T-helper 9 cell (primary cell): ENCODE data around the gene LIMCH1.
A peak's percentile ranks its signal among the peaks of the same experiment; 100 is the strongest.
"Not testable (repeated sequence)": the region's sequence is repeated elsewhere in the genome, so short reads cannot be mapped to it uniquely, and the experiment has no call there.

Experiments
- DNase-seq: peaks from one replicate; pipeline ENCODE4 v3.0.0-alpha.2; 2020

Gene LIMCH1

DNA sequence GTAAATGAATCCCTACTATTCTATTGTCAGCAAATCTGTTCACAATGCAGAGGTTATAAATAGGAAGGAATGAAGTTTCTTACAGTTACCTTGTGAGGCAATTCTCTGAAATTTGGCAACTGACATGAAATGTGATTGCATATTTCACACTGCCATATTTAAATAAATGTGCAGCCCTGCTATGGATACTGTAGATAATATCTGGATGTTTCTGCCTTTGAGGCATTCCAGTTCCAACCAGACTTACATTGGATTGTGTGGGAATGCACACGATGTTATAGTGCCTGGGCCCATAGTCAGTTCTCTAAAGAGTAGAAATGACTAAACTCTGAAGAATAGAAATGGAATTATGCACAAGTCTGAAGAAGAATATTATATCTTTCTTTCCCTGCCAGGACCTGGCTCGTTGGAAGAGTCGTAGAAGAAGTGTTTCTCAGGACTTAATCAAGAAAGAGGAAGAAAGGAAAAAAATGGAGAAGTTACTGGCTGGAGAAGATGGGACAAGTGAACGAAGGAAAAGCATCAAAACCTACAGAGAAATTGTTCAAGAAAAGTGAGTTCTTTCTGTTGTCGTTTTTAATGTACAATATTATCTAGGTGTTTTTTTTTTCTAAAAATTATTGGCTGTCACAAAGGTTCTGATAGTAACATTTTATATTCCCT is 107.9 kb downstream of the LIMCH1 start:
- DNase-seq: no peak

GRCh38 chr4:41646862-41647261 is 108.9 kb downstream of the LIMCH1 start:
- DNase-seq: no peak

DNA sequence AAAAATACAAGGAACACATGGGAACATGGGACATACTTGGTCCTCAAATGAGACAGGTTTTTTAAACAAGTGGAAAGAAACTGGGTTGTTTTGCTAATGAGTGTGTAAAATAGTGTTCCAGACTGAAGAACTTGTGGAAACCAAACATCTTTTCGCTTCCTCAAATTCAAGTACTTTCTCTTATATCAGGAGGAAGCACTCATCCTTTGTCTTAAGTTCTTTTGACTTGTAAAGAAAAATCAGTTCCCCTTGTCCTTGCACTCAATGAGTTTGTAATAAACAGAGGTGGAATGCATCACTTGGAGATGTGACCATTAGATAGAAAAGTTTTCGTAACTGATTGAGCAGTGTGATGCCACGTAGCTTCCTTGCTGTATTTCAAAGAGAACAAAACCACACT is 109.4 kb downstream of the LIMCH1 start:
- DNase-seq: no peak

DNA sequence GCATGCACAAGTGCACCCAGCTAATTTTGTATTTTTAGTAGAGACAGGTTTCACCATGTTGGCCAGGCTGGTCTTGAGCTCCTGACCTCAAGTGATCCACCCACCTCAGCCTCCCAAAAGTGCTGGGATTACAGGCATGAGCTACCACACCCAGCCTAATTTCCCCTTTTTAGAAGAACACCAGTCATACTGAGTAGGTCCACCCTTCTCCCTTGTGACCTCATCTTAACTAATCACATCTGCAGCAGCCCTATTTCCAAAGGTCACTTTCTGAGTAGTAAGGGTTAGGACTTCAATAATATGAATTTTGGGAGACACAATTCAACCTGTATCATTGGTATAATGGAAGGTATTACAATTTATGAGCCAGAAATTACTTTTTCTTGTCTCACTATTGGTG is 113.2 kb downstream of the LIMCH1 start:
- not testable (repeated sequence) for DNase-seq

DNA sequence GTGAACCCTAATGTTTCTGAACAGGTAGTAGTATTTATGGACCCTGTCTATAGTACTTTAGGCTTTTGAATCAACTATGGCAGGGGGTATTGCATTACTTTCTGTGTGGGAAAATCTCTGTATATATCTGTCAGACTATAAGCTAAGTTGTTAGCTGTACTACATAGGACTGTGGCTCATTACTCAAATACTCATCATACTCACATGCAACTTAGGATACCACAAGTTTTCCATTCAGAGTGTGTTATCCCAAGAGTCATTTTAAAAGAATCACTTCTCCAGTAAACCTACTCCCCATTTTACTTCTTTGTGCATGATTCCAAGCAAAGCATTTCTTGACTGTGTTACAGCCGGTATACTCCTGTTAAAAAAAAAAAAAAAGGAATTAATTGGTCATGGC is 115.0 kb downstream of the LIMCH1 start:
- DNase-seq: no peak

DNA sequence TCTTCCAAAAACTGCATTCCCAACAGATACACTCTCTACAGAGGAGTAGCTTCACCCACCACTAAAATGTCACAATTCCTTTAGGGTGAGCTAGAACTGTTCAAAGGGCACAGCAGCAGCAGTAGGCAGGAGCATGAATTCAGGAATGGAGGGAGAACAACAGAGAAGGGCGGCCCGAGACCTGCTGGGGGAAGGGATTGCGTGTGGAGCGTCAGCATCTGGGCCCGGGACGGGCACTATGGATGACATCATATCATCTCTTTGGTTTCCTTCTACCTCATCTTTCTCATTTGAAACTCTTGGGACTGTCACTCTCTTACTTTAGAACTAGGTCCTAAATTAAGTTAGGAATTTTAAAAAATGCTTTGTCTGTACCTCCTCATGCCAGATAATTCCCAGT is 115.6 kb downstream of the LIMCH1 start:
- DNase-seq: no peak

DNA sequence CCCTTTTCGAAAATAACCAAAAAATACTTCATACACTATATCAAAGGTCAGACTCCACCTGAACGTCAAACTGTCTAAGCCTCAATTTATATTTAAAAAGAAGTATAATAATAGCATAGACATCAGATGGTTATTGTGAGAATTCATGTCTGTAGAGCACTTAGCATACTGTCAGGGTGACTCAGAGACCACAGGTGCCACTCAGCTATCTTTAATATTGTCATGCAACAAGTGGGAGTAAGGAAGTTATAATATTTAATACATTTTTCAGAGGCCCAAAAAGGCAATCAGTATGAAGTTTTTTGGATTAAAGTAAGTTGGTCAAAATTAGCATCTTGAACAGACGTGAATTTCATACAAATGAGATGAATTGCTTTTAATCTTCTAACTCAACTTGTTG is 117.2 kb downstream of the LIMCH1 start:
- DNase-seq: no peak

DNA sequence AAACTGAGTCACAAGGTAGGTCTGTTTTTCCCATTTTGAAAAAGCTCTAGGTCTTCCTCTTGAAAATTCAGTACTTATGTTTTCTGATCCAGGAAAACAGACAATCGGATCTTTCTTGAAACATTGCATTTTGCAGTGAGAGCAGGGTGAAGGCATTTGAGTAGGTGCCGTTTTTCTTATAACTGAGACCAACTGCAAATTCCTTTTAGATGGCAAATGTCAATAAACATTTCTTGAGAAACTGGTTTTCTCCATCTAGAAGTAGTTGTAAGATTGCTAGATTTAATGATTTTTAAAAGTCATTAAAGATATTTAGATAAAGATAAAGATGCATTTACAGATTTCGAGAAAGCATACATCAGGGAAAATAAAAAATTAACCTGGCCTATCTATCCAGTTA is 118.1 kb downstream of the LIMCH1 start:
- no peak for DNase-seq

DNA sequence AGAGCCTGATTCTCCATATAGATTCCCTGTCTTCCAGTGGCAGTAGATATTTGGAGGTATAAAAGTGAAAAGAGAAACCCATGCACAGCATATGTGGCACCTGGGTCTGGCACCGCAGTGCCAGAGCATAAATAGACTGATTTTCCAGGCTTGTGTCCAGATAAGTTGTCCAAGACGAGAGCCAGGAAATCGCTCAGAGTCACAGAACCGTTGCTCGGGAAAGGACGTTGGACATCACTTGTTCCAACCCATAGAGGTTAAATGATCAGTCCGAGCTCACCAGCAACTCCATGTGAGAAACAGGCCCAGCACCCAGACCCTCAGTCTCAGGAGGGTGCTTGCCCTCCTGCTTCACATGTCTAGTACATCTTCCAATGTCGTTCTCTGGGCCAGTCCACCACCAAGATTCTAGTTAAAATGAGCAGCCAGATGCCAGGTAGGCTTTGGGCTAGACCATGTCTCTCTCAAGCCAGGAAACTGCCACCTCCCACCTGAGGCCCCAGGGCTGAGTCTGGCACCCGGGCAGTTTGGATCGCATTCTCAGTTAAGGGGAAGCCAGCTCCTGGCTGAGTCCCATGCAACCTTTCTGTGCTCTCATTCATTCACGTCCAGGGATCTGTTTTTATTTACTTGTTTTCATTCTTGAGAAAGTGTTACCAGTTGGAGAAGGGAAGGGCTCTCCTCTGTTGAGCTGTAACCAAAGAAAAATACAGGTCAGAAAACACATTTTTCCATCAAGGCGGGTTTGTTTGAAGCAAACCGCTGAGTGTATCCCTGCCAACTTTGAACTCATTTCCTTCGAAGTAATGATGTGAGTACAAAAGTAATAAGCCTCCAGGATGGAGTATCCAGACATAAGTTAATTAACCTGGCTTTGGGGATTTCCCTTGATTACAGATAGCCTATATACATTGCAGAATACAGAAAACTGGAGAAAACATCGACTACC is 118.9 kb downstream of the LIMCH1 start:
- no peak for DNase-seq

- DNase-seq: no peak
Observed at GRCh38 chr4:41657561-41657960, 119.6 kb downstream of the LIMCH1 start.

GRCh38 chr4:41658163-41658562 is 120.2 kb downstream of the LIMCH1 start:
- DNase-seq: no peak

DNA sequence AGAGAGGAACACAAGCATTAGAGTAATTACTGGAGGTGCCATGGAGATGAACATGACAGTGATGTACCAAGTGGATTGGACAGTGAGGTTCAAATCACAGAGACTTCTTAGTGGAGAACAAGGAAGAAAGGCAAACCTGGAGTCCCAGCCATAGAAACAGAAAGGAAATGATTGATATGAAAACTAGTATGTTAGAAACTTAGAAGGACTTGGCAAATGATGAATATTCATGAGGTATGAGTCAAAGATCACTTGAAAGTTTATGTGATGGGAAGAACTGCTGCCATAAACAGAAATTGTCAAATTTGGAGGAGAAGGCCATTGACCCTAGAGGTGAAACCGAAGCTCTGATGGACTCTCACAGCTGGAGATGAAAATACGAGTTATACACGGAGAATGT is 122.4 kb downstream of the LIMCH1 start:
- DNase-seq: no peak

DNA sequence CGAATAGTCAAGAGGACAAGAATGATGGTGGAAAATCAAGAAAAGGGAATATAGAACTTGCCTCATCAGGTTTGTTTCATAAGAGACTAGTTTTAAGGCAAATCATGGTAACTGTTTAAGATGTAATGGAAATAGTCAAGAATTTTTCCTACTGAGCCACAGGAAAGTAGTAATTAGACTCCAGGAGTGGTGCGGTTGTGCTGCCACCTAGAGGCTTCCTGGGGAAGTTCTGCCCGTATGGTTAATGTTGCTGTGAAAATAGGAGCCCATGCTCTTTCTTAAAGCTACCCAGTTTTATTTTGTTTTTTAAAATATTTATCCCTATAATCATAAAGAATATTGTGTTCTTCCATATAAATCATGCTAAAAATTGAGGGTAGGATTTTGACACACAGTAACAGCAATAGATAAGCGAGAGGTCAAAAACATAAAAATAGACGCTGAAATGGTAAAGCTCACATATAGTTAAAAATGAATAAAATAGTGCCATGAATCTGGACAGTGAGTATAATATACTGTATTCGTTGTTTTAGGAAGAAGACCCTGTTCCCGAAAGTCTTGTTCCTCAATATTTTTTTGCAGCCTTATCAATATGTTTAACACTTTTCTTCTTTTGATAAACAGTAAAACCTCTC is 123.6 kb downstream of the LIMCH1 start:
- DNase-seq: peak; percentile 4

DNA sequence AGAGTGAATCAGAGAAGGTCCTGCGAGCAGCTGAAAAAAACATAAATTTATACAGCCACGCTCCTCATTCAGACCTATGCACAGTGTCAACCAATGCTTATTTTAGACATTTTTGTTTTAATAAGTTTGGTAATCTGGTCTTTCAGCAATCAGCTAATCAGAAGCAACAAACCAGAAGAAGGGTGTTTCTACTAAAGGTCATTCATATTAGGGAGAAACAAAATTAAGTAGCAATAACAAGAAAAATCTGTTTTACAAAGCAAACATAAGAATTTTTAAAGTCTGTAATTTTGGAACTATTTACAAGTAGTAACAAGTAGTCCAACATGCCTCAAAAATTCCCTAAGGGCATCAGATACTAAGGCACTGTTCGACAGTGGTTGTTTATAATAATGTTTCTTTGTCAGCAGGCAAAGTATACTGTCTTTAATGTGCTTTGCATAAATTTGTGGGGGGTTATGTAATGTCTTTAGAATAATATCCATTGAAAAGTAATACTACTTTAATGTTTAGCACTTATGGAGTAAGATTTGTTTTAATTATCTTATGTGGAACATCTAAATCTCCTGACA is 127.8 kb downstream of the LIMCH1 start:
- DNase-seq: no peak

DNA sequence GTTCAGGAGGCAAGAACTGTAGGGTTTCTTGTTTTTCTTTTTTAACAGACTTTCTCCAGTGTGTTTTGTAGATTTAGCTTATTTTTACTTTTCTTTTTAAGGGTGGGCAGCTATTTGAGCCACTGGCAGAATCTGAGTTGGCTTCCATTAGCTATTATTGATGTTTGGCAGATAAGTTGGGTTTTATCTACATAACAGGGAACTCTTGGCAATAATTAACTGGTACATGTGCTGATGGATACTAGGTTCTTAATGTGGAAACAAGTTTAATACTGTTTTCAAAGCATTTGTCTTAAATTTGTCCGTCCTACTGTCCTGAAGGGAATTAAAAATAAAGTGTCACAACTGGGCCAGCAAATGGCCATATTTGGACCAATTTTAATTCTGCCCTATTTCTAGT is 130.1 kb downstream of the LIMCH1 start:
- no peak for DNase-seq

DNA sequence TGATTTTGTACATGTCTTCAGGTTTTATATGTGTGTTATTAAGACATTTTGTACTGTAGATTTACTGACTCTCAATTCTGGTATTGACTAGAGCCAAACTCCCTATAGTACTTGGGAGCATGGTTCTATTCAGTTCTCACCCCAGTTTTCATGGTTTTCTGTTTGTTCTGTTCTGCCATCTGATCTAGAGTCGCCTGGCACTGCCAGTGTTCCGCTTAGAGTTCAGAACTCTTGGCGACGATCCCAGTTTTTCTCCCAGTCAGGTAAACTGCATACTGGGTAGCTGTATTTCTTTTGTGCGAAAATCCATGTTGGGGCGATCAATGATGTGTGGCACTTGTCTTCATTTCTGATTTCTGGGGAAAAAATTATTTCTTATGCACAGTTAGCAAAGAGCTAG is 132.6 kb downstream of the LIMCH1 start:
- DNase-seq: no peak

DNA sequence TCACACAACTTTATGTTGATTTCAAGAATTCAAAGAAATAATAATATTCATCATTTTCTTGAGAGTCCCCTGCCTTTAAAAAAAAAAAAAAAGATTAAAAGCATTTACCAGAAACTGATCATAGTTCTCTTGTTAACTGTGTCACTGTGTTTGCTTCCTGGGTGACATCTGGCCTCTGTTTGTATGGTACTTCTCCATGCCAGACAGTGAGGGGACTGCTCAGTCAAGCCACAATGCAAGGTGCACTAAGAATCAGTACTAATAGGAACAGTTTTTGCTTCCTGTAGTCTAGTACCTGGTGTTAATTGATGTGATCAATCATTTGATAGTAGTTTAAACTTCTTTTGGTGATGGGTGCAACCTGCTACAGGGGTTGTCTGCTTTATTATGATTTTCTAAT is 133.0 kb downstream of the LIMCH1 start:
- DNase-seq: no peak

DNA sequence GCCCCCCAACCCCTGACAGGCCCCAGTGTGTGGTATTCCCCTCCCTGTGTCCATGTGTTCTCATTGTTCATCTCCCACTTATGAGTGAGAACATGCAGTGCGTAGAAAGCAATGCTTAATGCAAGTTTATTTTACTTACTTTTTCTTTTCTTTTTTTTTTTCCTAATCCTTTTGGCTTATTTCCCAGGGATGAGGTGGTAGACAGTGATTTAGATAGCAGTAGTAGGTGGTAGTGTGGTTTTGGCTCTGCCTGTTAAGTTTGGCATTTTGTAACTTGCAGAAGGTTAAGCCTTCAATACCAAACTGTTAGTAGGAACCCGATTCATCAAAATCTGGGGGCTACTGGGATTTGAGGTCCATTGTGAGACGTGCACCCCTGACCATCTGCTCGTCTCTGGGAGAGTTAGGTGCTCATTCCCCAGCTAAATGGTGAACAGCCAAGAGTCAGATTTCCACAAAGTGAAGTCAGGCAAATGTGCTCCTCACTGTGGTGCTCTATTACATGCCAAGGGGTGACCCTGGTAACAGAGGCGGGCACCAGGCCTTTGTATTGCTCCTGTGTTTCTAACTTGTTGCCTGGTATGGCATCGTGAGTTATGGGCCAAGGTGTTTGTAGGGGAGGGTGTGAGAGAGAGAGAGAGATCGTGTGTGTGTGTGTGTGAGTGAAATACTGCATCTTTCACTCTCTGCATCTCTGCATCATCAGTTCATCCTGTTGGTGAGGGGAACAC is 140.3 kb downstream of the LIMCH1 start:
- no peak for DNase-seq

DNA sequence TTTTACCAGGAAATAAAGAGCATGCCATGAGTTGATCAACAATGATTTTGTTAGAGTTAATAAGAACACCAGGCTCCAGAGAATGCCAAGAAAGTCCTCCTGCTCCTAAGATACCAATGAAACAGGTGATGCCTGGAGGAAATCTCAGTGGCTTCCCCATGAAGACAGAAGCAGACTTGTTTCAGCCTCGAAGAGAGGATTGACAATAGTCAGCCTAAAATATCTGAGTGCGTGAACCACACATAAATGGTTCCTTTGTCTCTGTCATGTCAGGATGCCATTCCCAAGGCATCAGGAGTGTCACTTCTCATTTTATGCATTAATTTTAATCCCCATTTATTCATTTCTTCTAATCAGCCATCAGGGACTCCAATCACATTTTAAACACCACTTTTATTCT is 141.0 kb downstream of the LIMCH1 start:
- no peak for DNase-seq

- DNase-seq: no peak
Observed at GRCh38 chr4:41679991-41680390, 142.0 kb downstream of the LIMCH1 start.

DNA sequence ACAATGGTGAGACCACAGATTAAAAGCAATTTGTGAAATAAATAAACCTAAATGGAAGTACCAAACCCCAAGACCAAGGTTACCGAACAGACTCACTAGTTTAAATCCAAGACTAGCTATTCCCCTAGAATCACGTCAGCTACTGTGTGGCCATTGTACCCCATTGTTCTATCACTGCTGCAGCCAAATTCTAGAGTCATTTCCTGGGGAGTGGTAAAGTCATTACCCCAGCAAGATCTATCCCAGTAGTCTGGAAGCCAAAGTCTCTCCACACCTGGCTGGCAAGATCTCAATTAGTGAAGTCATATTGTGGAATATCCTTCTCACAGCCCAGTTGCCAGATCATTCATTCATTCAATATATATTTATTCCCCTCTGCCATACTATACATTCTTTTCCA is 143.1 kb downstream of the LIMCH1 start:
- DNase-seq: no peak

DNA sequence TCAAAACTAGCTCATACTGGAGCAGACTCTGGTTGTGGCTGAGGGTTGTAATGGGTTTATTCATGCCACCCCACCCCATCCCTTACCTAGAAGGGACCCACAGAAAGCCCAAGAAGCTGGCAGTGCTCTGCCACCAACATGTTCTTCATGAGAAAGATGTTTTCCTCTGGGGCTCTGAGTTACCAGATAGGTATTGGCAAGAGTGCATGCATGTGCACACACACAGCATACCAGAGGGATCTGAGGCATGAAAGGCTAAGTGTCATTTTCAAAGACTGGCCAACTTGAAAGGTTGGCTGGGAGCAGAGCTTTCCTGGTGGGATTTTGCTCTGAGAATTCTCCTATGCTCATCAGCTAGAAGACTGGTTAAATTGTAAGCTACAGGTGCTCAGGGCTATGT is 145.4 kb downstream of the LIMCH1 start:
- DNase-seq: no peak

DNA sequence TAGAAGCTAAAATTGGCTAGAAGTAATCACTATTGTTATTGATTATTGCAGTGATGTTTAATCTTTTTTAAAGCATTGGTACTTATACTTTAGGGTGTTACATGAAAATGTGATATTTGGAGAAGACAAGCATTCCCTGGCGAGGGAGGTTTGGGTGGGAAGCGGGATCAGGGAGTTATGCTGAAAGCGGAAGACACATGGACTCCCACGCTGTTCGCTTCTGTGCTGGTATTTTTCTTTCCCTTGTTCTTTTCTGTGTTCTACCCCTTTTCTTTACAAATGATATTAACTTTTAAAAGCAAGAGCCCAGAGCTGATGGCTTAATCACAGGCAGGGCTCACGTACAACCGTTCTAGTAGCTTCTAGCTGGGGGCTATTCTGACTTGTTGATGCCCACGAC is 148.9 kb downstream of the LIMCH1 start:
- DNase-seq: no peak
